Loucy (cell line): ENCODE data around the gene MED13L.

Experiments
- H2AFZ ChIP-seq: fragments of 200-600 bp; sonication (generic); 2 replicates; pipeline ENCODE4 v1.6.0; 2016; ENCODE audit warnings: antibody characterized with exemption, mild to moderate bottlenecking, low read length, moderate library complexity
- H3F3A ChIP-seq: fragments of 200-600 bp; 2 replicates; pipeline ENCODE4 v1.6.0; 2016; ENCODE audit warnings: antibody characterized with exemption, low read depth, mild to moderate bottlenecking
- H3K27me3 ChIP-seq: fragments of 200-600 bp; sonication (generic); 2 replicates; pipeline ENCODE4 v1.6.1; 2014; ENCODE audit warnings: low read length, mild to moderate bottlenecking; ENCODE audit not compliant: insufficient read depth, poor library complexity, severe bottlenecking
- H3K36me3 ChIP-seq: fragments of 200-600 bp; sonication (generic); 2 replicates; pipeline ENCODE4 v1.6.1; 2016; ENCODE audit warnings: low read length; ENCODE audit not compliant: insufficient read depth
- H3K4me1 ChIP-seq: fragments of 200-600 bp; sonication (generic); 2 replicates; pipeline ENCODE4 v1.5.1; 2014; ENCODE audit warnings: low read length, mild to moderate bottlenecking; ENCODE audit not compliant: insufficient read depth, poor library complexity, severe bottlenecking
- H3K4me2 ChIP-seq: fragments of 200-600 bp; sonication (generic); 2 replicates; pipeline ENCODE4 v1.6.0; 2014; ENCODE audit warnings: antibody characterized with exemption, low read length, low read depth, mild to moderate bottlenecking; ENCODE audit not compliant: poor library complexity, severe bottlenecking
- H3K4me3 ChIP-seq: fragments of 200-600 bp; sonication (generic); 2 replicates; pipeline ENCODE4 v1.5.1; 2014; ENCODE audit warnings: low read length, mild to moderate bottlenecking, mixed read lengths; ENCODE audit not compliant: poor library complexity, severe bottlenecking
- H3K79me2 ChIP-seq: fragments of 200-600 bp; sonication (generic); 2 replicates; pipeline ENCODE4 v1.6.1; 2014; ENCODE audit warnings: low read length; ENCODE audit not compliant: insufficient read depth
- H3K9ac ChIP-seq: fragments of 200-600 bp; sonication (generic); 2 replicates; pipeline ENCODE4 v1.6.0; 2014; ENCODE audit warnings: mild to moderate bottlenecking, low read depth, low read length, moderate library complexity; ENCODE audit not compliant: poor library complexity, severe bottlenecking
- H3K9me2 ChIP-seq: fragments of 200-600 bp; sonication (generic); replicated peaks from 2 replicates; pipeline ENCODE4 v1.6.1; 2016; ENCODE audit warnings: low read depth, low read length, mixed read lengths
- H3K9me3 ChIP-seq: fragments of 200-600 bp; sonication (generic); 2 replicates; pipeline ENCODE4 v1.6.1; 2014; ENCODE audit warnings: mild to moderate bottlenecking, antibody characterized with exemption, low read length, low read depth; ENCODE audit not compliant: insufficient read depth
- H4K20me1 ChIP-seq: fragments of 200-600 bp; sonication (generic); 2 replicates; pipeline ENCODE4 v1.6.0; 2014; ENCODE audit warnings: antibody characterized with exemption, low read length, mild to moderate bottlenecking; ENCODE audit not compliant: insufficient read depth, poor library complexity, severe bottlenecking
- CTCF ChIP-seq: fragments of 200-600 bp; sonication (generic); conservative IDR thresholded peaks from 2 replicates; pipeline ENCODE4 v1.5.1; 2014; ENCODE audit warnings: mild to moderate bottlenecking, antibody characterized with exemption, low read length
- EZH2phosphoT487 ChIP-seq: fragments of 200-600 bp; IDR thresholded peaks from 2 replicates; pipeline ENCODE4 v1.6.1; 2018; ENCODE audit warnings: antibody characterized with exemption, mild to moderate bottlenecking, moderate library complexity, borderline replicate concordance

The MED13L gene

GRCh38 chr12:116076399-116076798 is 201.1 kb downstream of the MED13L start:
- Histone ChIP-seq H2AFZ (no peak overlapping the region), H3K36me3 (no peaks in the 10 kb centered on the region), H3K4me1 (peaks cover 13% of the 10 kb centered on the region), H3K9me3 (no peaks in the 10 kb centered on the region), H3K79me2 (peaks cover 19% of the 10 kb centered on the region; the same call in 1 of the 2 replicates), H3K4me3 (no peak overlapping the region), H4K20me1 (no peaks in the 10 kb centered on the region), H3K9ac (no peak overlapping the region), H3K9me2 (no peaks in the 10 kb centered on the region), H3F3A (0 out of 2 replicates have a peak, but pooled peaks cover 2% of the 10 kb centered on the region), H3K27me3 (no peaks in the 10 kb centered on the region), H3K4me2 (no peak overlapping the region)
- TF ChIP-seq CTCF (no peak), EZH2phosphoT487 (no peak)

- no peak overlapping the region for H3K9ac ChIP-seq
- TF ChIP-seq EZH2phosphoT487 (no peak), CTCF (no peak)
- H3K4me2 ChIP-seq: peak overlapping the region; percentile 63
- H2AFZ ChIP-seq: no peak overlapping the region
- peaks cover 4% of the 10 kb centered on the region for H4K20me1 ChIP-seq
- no peaks in the 10 kb centered on the region for H3K27me3 ChIP-seq
- peaks cover 13% of the 10 kb centered on the region for H3K4me1 ChIP-seq
- H3K9me2 ChIP-seq: no peaks in the 10 kb centered on the region
- no peaks in the 10 kb centered on the region for H3K36me3 ChIP-seq
- H3K4me3 ChIP-seq: no peak overlapping the region
- 0 out of 2 replicates have a peak, but pooled peaks cover 2% of the 10 kb centered on the region for H3F3A ChIP-seq
- H3K79me2 ChIP-seq: peaks cover 28% of the 10 kb centered on the region; the same call in 1 of the 2 replicates
- no peaks in the 10 kb centered on the region for H3K9me3 ChIP-seq
Observed at GRCh38 chr12:116074686-116075085, 202.8 kb downstream of the MED13L start.

GRCh38 chr12:116071555-116072230 is 205.8 kb downstream of the MED13L start:
- Histone ChIP-seq H3K9me2 (no peaks in the 10 kb centered on the region), H4K20me1 (peaks cover 10% of the 10 kb centered on the region), H3K9ac (no peak overlapping the region), H3K36me3 (no peaks in the 10 kb centered on the region), H3K27me3 (no peaks in the 10 kb centered on the region), H3K4me1 (peaks cover 16% of the 10 kb centered on the region), H2AFZ (no peak overlapping the region), H3K4me2 (no peak overlapping the region), H3F3A (0 out of 2 replicates have a peak, but pooled peaks cover 2% of the 10 kb centered on the region), H3K79me2 (peaks cover 45% of the 10 kb centered on the region; the same call in 1 of the 2 replicates), H3K4me3 (no peak overlapping the region), H3K9me3 (no peaks in the 10 kb centered on the region)
- no peak for TF ChIP-seq CTCF
- TF ChIP-seq EZH2phosphoT487: no peak
